Kidney epithelial cell (primary cell): ENCODE measurements around the gene SLC7A5. TPM values are rescaled to one million over a fixed set of nuclear protein-coding genes. Genes with fewer than 3 reads are reported as not detected.

Experiments
- DNase-seq: peaks from one replicate; pipeline ENCODE4 v3.0.0-alpha.2; 2010; ENCODE audit warnings: low read depth
- H3K27me3 ChIP-seq: 2 replicates; pipeline ENCODE4 v1.6.0; 2011; ENCODE audit warnings: low read length; ENCODE audit not compliant: control insufficient read depth, insufficient read depth
- H3K36me3 ChIP-seq: 2 replicates; pipeline ENCODE4 v1.5.1; 2011; ENCODE audit warnings: low read length; ENCODE audit not compliant: control insufficient read depth, insufficient read depth
- H3K4me3 ChIP-seq: 2 replicates; pipeline ENCODE4 v1.5.1; 2011; ENCODE audit warnings: low read depth, mild to moderate bottlenecking, control low read depth, low read length
- CTCF ChIP-seq: IDR thresholded peaks from 2 replicates; pipeline ENCODE4 v1.5.1; 2011; ENCODE audit warnings: mild to moderate bottlenecking, moderate library complexity, low read length, control low read depth, inconsistent platforms; ENCODE audit not compliant: insufficient read depth, poor library complexity, severe bottlenecking
- total RNA-seq: library from RNA; depleted of rRNA; stranded (reverse); fragments of >200 nt; gene quantifications from 2 replicates; pipeline ENCODE4 v1.2.3, GENCODE V29; 2015

The SLC7A5 gene
- total RNA-seq, 1 donor from 2014 or later: 308 TPM

- Histone ChIP-seq H3K27me3 (no peaks in the 10 kb centered on the region), H3K4me3 (no peak overlapping the region), H3K36me3 (no peaks in the 10 kb centered on the region)
- TF ChIP-seq CTCF: no peak
- DNase-seq: no peak
These were observed 68.8 kb downstream of the SLC7A5 start for GRCh38 chr16:87800497-87800896.

GRCh38 chr16:87795336-87795735, 74.0 kb downstream of the SLC7A5 start:
- Histone ChIP-seq H3K27me3 (no peaks in the 10 kb centered on the region), H3K36me3 (no peaks in the 10 kb centered on the region), H3K4me3 (no peak overlapping the region)
- DNase-seq: no peak
- no peak for TF ChIP-seq CTCF

- no peaks in the 10 kb centered on the region for H3K36me3 ChIP-seq
- no peak for TF ChIP-seq CTCF
- no peak overlapping the region for H3K4me3 ChIP-seq
- no peak for DNase-seq
- H3K27me3 ChIP-seq: no peaks in the 10 kb centered on the region
These were observed 74.7 kb downstream of the SLC7A5 start for GRCh38 chr16:87794485-87795078.

GRCh38 chr16:87792205-87792565, 77.1 kb downstream of the SLC7A5 start:
- H3K27me3 ChIP-seq: no peaks in the 10 kb centered on the region
- no peak for TF ChIP-seq CTCF
- no peak for DNase-seq
- no peaks in the 10 kb centered on the region for H3K36me3 ChIP-seq
- H3K4me3 ChIP-seq: no peak overlapping the region

GRCh38 chr16:87791295-87792204, 77.8 kb downstream of the SLC7A5 start:
- H3K4me3 ChIP-seq: no peak overlapping the region
- no peak for DNase-seq
- no peaks in the 10 kb centered on the region for H3K27me3 ChIP-seq
- TF ChIP-seq CTCF: no peak
- no peaks in the 10 kb centered on the region for H3K36me3 ChIP-seq
